ENCODE data around the gene TSPAN7. TPM values are rescaled to one million over a fixed set of nuclear protein-coding genes. Genes with fewer than 3 reads are reported as not detected.

Gene TSPAN7
- total and polyA plus RNA-seq, 10 donors: 7.2 to 158 (median 58.5) TPM

GRCh38 chrX:38515291-38515690 is 46.1 kb upstream of the TSPAN7 start:
- H3K9me3 ChIP-seq: no peaks in the 10 kb centered on the region
- intact Hi-C loops (cut with DNase I; ENCODE audit: low total_unique reads): no loop called here
- no peak for DNase-seq
- no peak for TF ChIP-seq POLR2A (IDR thresholded peaks at IDR 0.05)
- no peak for TF ChIP-seq POLR2AphosphoS5 (IDR thresholded peaks at IDR 0.05)
- TF ChIP-seq CTCF (IDR thresholded peaks at IDR 0.05 in 8 of 11, conservative IDR thresholded peaks at IDR 0.05 in 3 of 11): no peak
- no peaks in the 10 kb centered on the region for H3K36me3 ChIP-seq
- H3K27me3 ChIP-seq (replicated peaks in 1 of 7): peaks cover 0 to 10% (median 0%) of the 10 kb centered on the region in 7 donors
- H3K27ac ChIP-seq: no peak overlapping the region
- no peak overlapping the region for H3K4me3 ChIP-seq
- WGBS, 5 donors: 38 to 91% (median 49%) methylated on average over 1 of the region's 1 CpG
- H3K4me1 ChIP-seq: no peaks in the 10 kb centered on the region

- Histone ChIP-seq H3K27ac (no peak overlapping the region), H3K36me3 (no peaks in the 10 kb centered on the region), H3K4me1 (no peaks in the 10 kb centered on the region), H3K27me3 (replicated peaks in 1 of 7) (peaks cover 0 to 10% (median 0%) of the 10 kb centered on the region in 7 donors), H3K9me3 (no peaks in the 10 kb centered on the region), H3K4me3 (no peak overlapping the region)
- no peak for DNase-seq
- 66 to 93% (median 86%) methylated on average over 2 of the region's 2 CpGs for WGBS, 5 donors
- intact Hi-C loops (cut with DNase I; ENCODE audit: low total_unique reads): no loop called here
- TF ChIP-seq CTCF (IDR thresholded peaks at IDR 0.05 in 8 of 11, conservative IDR thresholded peaks at IDR 0.05 in 3 of 11) (no peak), POLR2A (IDR thresholded peaks at IDR 0.05) (no peak), POLR2AphosphoS5 (IDR thresholded peaks at IDR 0.05) (no peak)
These were observed 45.1 kb upstream of the TSPAN7 start for GRCh38 chrX:38516196-38516774.

GRCh38 chrX:38519651-38520050 is 41.7 kb upstream of the TSPAN7 start:
- no peak overlapping the region for H3K27ac ChIP-seq
- peaks cover 0 to 10% (median 0%) of the 10 kb centered on the region in 7 donors for H3K27me3 ChIP-seq (replicated peaks in 1 of 7)
- H3K9me3 ChIP-seq: peaks cover 0 to 7% (median 0%) of the 10 kb centered on the region in 8 donors
- WGBS, 5 donors: 65 to 88% (median 82%) methylated on average over 6 of the region's 6 CpGs
- no peaks in the 10 kb centered on the region for H3K36me3 ChIP-seq
- no peak overlapping the region for H3K4me3 ChIP-seq
- intact Hi-C loops (cut with DNase I; ENCODE audit: low total_unique reads): no loop called here
- TF ChIP-seq POLR2A (IDR thresholded peaks at IDR 0.05): no peak
- TF ChIP-seq CTCF (IDR thresholded peaks at IDR 0.05 in 8 of 11, conservative IDR thresholded peaks at IDR 0.05 in 3 of 11): no peak
- no peak for TF ChIP-seq POLR2AphosphoS5 (IDR thresholded peaks at IDR 0.05)
- DNase-seq: no peak
- H3K4me1 ChIP-seq: no peaks in the 10 kb centered on the region

DNA sequence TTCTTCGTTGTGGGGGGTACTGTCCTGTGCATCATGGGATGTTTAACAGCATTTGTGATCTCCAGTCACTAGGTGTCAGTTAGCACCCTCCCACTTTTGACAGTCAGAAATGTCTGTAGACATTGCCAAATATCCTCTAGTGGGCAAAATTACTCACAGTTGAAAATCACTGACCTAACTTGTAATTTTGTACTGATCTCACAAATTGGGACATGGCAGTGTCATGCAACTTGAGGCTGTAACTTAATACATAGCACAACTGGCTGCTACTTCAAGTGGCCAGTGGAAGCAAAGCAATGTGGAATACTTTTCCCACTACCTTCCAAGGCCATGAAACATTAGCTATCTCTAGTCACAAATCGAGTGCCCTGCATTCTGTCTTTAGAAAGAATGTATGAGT is 23.2 kb upstream of the TSPAN7 start:
- no peak overlapping the region for H3K27ac ChIP-seq
- no peak for DNase-seq
- intact Hi-C loops (cut with DNase I; ENCODE audit: low total_unique reads): no loop called here
- TF ChIP-seq CTCF (IDR thresholded peaks at IDR 0.05 in 8 of 11, conservative IDR thresholded peaks at IDR 0.05 in 3 of 11) (no peak), POLR2A (IDR thresholded peaks at IDR 0.05) (no peak), POLR2AphosphoS5 (IDR thresholded peaks at IDR 0.05) (no peak)
- 40 to 66% (median 53%) methylated on average over 2 of the region's 2 CpGs for WGBS, 5 donors
- no peaks in the 10 kb centered on the region for H3K4me1 ChIP-seq
- H3K4me3 ChIP-seq: no peak overlapping the region
- H3K36me3 ChIP-seq: no peaks in the 10 kb centered on the region
- peaks cover 0 to 4% (median 0%) of the 10 kb centered on the region in 8 donors for H3K9me3 ChIP-seq
- no peaks in the 10 kb centered on the region for H3K27me3 ChIP-seq (replicated peaks in 1 of 7)

Measured in spleen (tissue), 11 donors.